ENCODE measurements around the gene KDM5A. TPM values are rescaled to one million over a fixed set of nuclear protein-coding genes. Genes with fewer than 3 reads are reported as not detected.
A peak's percentile ranks its signal among the peaks of the same experiment; 100 is the strongest.

The KDM5A gene
- total and polyA plus RNA-seq, 2 experiments from 2014 or later: 30.8 to 54.7 TPM

GRCh38 chr12:271161-271560 is 118.0 kb downstream of the KDM5A start:
- Histone ChIP-seq H3K27ac (no peak overlapping the region), H2AFZ (no peak overlapping the region), H3K4me3 (no peak overlapping the region), H3K79me2 (no peaks in the 10 kb centered on the region), H4K20me1 (ENCODE audit: insufficient read depth, poor library complexity, severe bottlenecking) (no peaks in the 10 kb centered on the region), H3K9me2 (replicated peaks; ENCODE audit: insufficient read depth) (no peaks in the 10 kb centered on the region), H3K9me3 (ENCODE audit: low read depth) (no peaks in the 10 kb centered on the region), H3K4me1 (ENCODE audit: insufficient read depth) (peaks cover 4% of the 10 kb centered on the region), H3K27me3 (no peaks in the 10 kb centered on the region), H3K36me3 (replicated peaks; ENCODE audit: insufficient read depth, low read depth) (no peaks in the 10 kb centered on the region), H3K4me2 (no peak overlapping the region)
- TF ChIP-seq EZH2phosphoT487 (IDR thresholded peaks at IDR 0.05; ENCODE audit: low read depth, severe bottlenecking, unreplicated experiment) (no peak), EZH2 (IDR thresholded peaks at IDR 0.05; ENCODE audit: borderline replicate concordance) (no peak)
- TF ChIP-seq, protein P1, sequence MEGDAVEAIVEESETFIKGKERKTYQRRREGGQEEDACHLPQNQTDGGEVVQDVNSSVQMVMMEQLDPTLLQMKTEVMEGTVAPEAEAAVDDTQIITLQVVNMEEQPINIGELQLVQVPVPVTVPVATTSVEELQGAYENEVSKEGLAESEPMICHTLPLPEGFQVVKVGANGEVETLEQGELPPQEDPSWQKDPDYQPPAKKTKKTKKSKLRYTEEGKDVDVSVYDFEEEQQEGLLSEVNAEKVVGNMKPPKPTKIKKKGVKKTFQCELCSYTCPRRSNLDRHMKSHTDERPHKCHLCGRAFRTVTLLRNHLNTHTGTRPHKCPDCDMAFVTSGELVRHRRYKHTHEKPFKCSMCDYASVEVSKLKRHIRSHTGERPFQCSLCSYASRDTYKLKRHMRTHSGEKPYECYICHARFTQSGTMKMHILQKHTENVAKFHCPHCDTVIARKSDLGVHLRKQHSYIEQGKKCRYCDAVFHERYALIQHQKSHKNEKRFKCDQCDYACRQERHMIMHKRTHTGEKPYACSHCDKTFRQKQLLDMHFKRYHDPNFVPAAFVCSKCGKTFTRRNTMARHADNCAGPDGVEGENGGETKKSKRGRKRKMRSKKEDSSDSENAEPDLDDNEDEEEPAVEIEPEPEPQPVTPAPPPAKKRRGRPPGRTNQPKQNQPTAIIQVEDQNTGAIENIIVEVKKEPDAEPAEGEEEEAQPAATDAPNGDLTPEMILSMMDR (IDR thresholded peaks at IDR 0.05; ENCODE audit: poor library complexity): no peak
- WGBS (ENCODE audit: low lambda C conversion rate, missing lambda C conversion rate): 93% methylated on average over 4 of the region's 4 CpGs
- no peak for DNase-seq (ENCODE audit: low spot score)

- Histone ChIP-seq H3K9me2 (replicated peaks; ENCODE audit: insufficient read depth) (no peaks in the 10 kb centered on the region), H3K27ac (no peak overlapping the region), H3K4me1 (ENCODE audit: insufficient read depth) (peaks cover 4% of the 10 kb centered on the region), H3K27me3 (no peaks in the 10 kb centered on the region), H3K9me3 (ENCODE audit: low read depth) (no peaks in the 10 kb centered on the region), H3K79me2 (no peaks in the 10 kb centered on the region), H3K4me2 (no peak overlapping the region), H3K36me3 (replicated peaks; ENCODE audit: insufficient read depth, low read depth) (no peaks in the 10 kb centered on the region), H3K4me3 (no peak overlapping the region), H2AFZ (no peak overlapping the region), H4K20me1 (ENCODE audit: insufficient read depth, poor library complexity, severe bottlenecking) (no peaks in the 10 kb centered on the region)
- TF ChIP-seq, protein P1 (IDR thresholded peaks at IDR 0.05; ENCODE audit: poor library complexity): no peak
- TF ChIP-seq EZH2phosphoT487 (IDR thresholded peaks at IDR 0.05; ENCODE audit: low read depth, severe bottlenecking, unreplicated experiment) (no peak), EZH2 (IDR thresholded peaks at IDR 0.05; ENCODE audit: borderline replicate concordance) (no peak)
- WGBS (ENCODE audit: low lambda C conversion rate, missing lambda C conversion rate): 66% methylated on average over 3 of the region's 3 CpGs
- DNase-seq (ENCODE audit: low spot score): peak; percentile 42
These were observed 119.9 kb downstream of the KDM5A start for GRCh38 chr12:269191-269590.

DNA sequence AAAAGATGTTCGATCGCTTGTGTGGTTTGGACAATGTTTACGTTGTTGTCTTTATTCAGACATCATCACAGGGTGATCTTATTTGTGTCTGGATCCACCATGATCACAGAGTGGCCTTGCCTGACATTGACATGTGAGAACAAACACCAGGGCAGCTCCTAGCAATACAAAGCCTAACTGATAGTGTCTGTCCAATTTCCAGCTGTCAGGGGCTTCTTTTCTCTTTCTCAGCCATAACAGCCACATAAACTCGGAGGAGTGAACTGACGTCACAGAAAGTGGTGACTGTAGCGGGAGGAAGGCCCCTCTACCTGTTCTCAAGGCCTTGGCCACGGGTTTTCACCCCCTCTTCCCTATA is 120.7 kb downstream of the KDM5A start:
- H4K20me1 ChIP-seq (ENCODE audit: insufficient read depth, poor library complexity, severe bottlenecking): no peaks in the 10 kb centered on the region
- peaks cover 4% of the 10 kb centered on the region for H3K4me1 ChIP-seq (ENCODE audit: insufficient read depth)
- TF ChIP-seq, protein P1 (IDR thresholded peaks at IDR 0.05; ENCODE audit: poor library complexity): no peak
- TF ChIP-seq EZH2 (IDR thresholded peaks at IDR 0.05; ENCODE audit: borderline replicate concordance) (no peak), EZH2phosphoT487 (IDR thresholded peaks at IDR 0.05; ENCODE audit: low read depth, severe bottlenecking, unreplicated experiment) (no peak)
- no peaks in the 10 kb centered on the region for H3K36me3 ChIP-seq (replicated peaks; ENCODE audit: insufficient read depth, low read depth)
- WGBS (ENCODE audit: low lambda C conversion rate, missing lambda C conversion rate): 66% methylated on average over 7 of the region's 7 CpGs
- no peaks in the 10 kb centered on the region for H3K79me2 ChIP-seq
- H3K9me2 ChIP-seq (replicated peaks; ENCODE audit: insufficient read depth): no peaks in the 10 kb centered on the region
- no peak overlapping the region for H3K27ac ChIP-seq
- H3K9me3 ChIP-seq (ENCODE audit: low read depth): no peaks in the 10 kb centered on the region
- DNase-seq (ENCODE audit: low spot score): no peak
- H2AFZ ChIP-seq: no peak overlapping the region
- H3K4me3 ChIP-seq: no peak overlapping the region
- peak overlapping the region; percentile 27 for H3K4me2 ChIP-seq
- H3K27me3 ChIP-seq: no peaks in the 10 kb centered on the region
